ENCODE data around the gene PTPRT.

DNA sequence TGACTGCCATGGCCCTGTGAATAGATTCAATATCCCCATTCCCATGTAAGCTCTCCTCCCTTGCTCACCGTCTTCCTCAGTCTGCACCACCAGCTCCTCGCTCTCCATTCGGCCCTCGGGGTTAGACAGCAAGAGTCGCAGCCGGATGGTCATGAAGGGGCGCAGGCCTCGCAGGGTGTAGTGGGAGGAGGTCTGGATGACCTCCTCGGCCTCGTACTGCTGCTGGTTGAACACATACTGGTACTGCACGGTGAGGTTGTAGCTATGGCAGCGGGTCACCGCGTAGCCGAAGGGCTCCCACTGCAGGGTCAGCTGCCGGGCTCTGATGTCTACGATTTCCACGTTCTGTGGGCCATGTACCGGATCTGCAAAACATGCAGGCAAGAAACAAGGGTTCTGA is 717.5 kb downstream of the PTPRT start:
- TF ChIP-seq, protein P1, sequence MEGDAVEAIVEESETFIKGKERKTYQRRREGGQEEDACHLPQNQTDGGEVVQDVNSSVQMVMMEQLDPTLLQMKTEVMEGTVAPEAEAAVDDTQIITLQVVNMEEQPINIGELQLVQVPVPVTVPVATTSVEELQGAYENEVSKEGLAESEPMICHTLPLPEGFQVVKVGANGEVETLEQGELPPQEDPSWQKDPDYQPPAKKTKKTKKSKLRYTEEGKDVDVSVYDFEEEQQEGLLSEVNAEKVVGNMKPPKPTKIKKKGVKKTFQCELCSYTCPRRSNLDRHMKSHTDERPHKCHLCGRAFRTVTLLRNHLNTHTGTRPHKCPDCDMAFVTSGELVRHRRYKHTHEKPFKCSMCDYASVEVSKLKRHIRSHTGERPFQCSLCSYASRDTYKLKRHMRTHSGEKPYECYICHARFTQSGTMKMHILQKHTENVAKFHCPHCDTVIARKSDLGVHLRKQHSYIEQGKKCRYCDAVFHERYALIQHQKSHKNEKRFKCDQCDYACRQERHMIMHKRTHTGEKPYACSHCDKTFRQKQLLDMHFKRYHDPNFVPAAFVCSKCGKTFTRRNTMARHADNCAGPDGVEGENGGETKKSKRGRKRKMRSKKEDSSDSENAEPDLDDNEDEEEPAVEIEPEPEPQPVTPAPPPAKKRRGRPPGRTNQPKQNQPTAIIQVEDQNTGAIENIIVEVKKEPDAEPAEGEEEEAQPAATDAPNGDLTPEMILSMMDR (conservative IDR thresholded peaks at IDR 0.05; ENCODE audit: low read depth in 2 of 2): no peak
- no peak for TF ChIP-seq POLR2AphosphoS5 (IDR thresholded peaks at IDR 0.05; ENCODE audit: low read depth)
- TF ChIP-seq EZH2 (IDR thresholded peaks at IDR 0.05; ENCODE audit: low read depth, unreplicated experiment): no peak
- TF ChIP-seq, protein P2, sequence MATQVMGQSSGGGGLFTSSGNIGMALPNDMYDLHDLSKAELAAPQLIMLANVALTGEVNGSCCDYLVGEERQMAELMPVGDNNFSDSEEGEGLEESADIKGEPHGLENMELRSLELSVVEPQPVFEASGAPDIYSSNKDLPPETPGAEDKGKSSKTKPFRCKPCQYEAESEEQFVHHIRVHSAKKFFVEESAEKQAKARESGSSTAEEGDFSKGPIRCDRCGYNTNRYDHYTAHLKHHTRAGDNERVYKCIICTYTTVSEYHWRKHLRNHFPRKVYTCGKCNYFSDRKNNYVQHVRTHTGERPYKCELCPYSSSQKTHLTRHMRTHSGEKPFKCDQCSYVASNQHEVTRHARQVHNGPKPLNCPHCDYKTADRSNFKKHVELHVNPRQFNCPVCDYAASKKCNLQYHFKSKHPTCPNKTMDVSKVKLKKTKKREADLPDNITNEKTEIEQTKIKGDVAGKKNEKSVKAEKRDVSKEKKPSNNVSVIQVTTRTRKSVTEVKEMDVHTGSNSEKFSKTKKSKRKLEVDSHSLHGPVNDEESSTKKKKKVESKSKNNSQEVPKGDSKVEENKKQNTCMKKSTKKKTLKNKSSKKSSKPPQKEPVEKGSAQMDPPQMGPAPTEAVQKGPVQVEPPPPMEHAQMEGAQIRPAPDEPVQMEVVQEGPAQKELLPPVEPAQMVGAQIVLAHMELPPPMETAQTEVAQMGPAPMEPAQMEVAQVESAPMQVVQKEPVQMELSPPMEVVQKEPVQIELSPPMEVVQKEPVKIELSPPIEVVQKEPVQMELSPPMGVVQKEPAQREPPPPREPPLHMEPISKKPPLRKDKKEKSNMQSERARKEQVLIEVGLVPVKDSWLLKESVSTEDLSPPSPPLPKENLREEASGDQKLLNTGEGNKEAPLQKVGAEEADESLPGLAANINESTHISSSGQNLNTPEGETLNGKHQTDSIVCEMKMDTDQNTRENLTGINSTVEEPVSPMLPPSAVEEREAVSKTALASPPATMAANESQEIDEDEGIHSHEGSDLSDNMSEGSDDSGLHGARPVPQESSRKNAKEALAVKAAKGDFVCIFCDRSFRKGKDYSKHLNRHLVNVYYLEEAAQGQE (IDR thresholded peaks at IDR 0.05; ENCODE audit: unreplicated experiment): no peak
- no peak for TF ChIP-seq EZH2phosphoT487 (IDR thresholded peaks at IDR 0.05; ENCODE audit: unreplicated experiment)
- TF ChIP-seq JUNB (IDR thresholded peaks at IDR 0.05; ENCODE audit: unreplicated experiment): no peak
- no peak for TF ChIP-seq STAT1 (IDR thresholded peaks at IDR 0.05; ENCODE audit: unreplicated experiment)
- TF ChIP-seq ZNF331 (CRISPR knock-in tag; IDR thresholded peaks at IDR 0.05; ENCODE audit: low read depth): no peak
- no peak for TF ChIP-seq CREB1 (CRISPR knock-in tag; IDR thresholded peaks at IDR 0.05; ENCODE audit: low read depth)
- TF ChIP-seq NANOG (IDR thresholded peaks at IDR 0.05; ENCODE audit: borderline replicate concordance): no peak
- TF ChIP-seq, protein P3, sequence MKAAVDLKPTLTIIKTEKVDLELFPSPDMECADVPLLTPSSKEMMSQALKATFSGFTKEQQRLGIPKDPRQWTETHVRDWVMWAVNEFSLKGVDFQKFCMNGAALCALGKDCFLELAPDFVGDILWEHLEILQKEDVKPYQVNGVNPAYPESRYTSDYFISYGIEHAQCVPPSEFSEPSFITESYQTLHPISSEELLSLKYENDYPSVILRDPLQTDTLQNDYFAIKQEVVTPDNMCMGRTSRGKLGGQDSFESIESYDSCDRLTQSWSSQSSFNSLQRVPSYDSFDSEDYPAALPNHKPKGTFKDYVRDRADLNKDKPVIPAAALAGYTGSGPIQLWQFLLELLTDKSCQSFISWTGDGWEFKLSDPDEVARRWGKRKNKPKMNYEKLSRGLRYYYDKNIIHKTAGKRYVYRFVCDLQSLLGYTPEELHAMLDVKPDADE (IDR thresholded peaks at IDR 0.05): no peak
- TF ChIP-seq, protein P4, sequence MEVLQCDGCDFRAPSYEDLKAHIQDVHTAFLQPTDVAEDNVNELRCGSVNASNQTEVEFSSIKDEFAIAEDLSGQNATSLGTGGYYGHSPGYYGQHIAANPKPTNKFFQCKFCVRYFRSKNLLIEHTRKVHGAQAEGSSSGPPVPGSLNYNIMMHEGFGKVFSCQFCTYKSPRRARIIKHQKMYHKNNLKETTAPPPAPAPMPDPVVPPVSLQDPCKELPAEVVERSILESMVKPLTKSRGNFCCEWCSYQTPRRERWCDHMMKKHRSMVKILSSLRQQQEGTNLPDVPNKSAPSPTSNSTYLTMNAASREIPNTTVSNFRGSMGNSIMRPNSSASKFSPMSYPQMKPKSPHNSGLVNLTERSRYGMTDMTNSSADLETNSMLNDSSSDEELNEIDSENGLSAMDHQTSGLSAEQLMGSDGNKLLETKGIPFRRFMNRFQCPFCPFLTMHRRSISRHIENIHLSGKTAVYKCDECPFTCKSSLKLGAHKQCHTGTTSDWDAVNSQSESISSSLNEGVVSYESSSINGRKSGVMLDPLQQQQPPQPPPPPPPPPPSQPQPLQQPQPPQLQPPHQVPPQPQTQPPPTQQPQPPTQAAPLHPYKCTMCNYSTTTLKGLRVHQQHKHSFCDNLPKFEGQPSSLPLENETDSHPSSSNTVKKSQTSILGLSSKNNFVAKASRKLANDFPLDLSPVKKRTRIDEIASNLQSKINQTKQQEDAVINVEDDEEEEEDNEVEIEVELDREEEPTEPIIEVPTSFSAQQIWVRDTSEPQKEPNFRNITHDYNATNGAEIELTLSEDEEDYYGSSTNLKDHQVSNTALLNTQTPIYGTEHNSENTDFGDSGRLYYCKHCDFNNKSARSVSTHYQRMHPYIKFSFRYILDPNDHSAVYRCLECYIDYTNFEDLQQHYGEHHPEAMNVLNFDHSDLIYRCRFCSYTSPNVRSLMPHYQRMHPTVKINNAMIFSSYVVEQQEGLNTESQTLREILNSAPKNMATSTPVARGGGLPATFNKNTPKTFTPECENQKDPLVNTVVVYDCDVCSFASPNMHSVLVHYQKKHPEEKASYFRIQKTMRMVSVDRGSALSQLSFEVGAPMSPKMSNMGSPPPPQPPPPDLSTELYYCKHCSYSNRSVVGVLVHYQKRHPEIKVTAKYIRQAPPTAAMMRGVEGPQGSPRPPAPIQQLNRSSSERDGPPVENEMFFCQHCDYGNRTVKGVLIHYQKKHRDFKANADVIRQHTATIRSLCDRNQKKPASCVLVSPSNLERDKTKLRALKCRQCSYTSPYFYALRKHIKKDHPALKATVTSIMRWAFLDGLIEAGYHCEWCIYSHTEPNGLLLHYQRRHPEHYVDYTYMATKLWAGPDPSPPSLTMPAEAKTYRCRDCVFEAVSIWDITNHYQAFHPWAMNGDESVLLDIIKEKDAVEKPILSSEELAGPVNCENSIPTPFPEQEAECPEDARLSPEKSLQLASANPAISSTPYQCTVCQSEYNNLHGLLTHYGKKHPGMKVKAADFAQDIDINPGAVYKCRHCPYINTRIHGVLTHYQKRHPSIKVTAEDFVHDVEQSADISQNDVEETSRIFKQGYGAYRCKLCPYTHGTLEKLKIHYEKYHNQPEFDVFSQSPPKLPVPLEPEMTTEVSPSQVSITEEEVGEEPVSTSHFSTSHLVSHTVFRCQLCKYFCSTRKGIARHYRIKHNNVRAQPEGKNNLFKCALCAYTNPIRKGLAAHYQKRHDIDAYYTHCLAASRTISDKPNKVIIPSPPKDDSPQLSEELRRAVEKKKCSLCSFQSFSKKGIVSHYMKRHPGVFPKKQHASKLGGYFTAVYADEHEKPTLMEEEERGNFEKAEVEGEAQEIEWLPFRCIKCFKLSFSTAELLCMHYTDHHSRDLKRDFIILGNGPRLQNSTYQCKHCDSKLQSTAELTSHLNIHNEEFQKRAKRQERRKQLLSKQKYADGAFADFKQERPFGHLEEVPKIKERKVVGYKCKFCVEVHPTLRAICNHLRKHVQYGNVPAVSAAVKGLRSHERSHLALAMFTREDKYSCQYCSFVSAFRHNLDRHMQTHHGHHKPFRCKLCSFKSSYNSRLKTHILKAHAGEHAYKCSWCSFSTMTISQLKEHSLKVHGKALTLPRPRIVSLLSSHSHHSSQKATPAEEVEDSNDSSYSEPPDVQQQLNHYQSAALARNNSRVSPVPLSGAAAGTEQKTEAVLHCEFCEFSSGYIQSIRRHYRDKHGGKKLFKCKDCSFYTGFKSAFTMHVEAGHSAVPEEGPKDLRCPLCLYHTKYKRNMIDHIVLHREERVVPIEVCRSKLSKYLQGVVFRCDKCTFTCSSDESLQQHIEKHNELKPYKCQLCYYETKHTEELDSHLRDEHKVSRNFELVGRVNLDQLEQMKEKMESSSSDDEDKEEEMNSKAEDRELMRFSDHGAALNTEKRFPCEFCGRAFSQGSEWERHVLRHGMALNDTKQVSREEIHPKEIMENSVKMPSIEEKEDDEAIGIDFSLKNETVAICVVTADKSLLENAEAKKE (CRISPR knock-in tag; IDR thresholded peaks at IDR 0.05): no peak
